Heart left ventricle (tissue), 13 donors: ENCODE measurements around the gene TSPAN14.

ENCODE experiments used
- POLR2A ChIP-seq, 2 donors: fragments of 450-650 bp; IDR thresholded peaks; one replicate each; pipeline ENCODE4 v1.6.1; 2017; ENCODE audit warnings: antibody characterized with exemption in 2 of 2, mild to moderate bottlenecking in 2 of 2, moderate library complexity in 2 of 2
- TF ChIP-seq, protein P1 (sequence below), 12 donors: fragments of 200-600 bp; sonication (generic) in 4 of 12; IDR thresholded peaks; one replicate each; pipeline versions ENCODE4 v1.5.0 to v1.8.0; 2018 to 2022; ENCODE audit warnings: antibody characterized with exemption in 12 of 12, mild to moderate bottlenecking in 5 of 12
- donor health status: ischemic (EF 13 %, LVEDD 7.1; RV severe dilation, severe dysfunction).
- donor health status: DM: no; HTN: yes; CAD: no.
- donor health status: DM: no; HTN: no; CAD: no.
- donor health status: ischemic (EF 25% LVEDD 6.9; RV normal size, moderate dysfunction).
- donor health status: ischemic (EF 25% LVEDD 5.7; RV mildly dilated, moderate dysfunction).
- donor health status: ischemic (EF 35%, LVEDD 5.7; RV mildly dilated, moderate dysfunction).
- donor health status: nonischemic (EF 11% LVEDD 7.7; RV severe dilation, severe dysfunction).
- donor health status: DM: yes; HTN: yes; CAD: no.
- donor health status: PGD.
- donor health status: ischemic (EF 29% LVEDD 5.4; RV normal size, mild dysfunction).
- donor health status: nonischemic (EF 23%, LVEDD 6.1; RV moderate dilation, normal function).

DNA sequence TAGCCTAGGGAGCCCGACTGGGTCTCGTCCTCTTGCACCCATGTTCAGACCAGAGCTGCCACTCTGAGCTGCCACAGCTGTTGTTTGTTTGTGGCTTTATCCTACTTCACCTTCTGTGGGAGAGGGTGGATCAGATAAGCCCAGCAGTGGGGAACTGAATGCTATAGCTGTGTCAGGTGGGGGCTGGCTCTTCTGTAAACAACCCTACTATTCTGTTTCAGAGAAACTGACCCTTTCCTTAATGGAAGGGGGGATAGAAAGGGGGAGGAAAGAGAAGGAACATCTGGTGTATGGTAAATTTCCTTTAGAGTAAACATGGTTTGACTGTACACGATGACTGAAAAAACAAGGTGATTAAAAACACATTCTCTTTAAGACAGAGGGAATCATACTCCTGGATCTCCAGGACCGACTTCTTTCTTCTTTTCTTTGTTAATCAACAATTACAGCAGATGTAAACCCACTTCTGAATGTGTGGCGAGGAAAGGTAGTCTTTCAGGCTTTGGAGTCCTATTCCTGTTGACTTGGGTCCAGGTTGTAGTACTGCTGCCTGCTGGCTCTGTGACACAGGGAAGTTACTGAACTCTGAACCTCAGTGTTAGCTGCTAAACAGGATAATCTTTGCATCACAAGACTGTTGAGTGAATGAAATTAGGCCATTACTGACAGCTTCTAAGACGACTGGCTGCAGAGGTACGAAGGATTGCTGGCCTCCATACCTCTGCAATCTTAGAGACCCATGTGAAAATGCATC is 39.8 kb upstream of the TSPAN14 start:
- TF ChIP-seq, protein P1, sequence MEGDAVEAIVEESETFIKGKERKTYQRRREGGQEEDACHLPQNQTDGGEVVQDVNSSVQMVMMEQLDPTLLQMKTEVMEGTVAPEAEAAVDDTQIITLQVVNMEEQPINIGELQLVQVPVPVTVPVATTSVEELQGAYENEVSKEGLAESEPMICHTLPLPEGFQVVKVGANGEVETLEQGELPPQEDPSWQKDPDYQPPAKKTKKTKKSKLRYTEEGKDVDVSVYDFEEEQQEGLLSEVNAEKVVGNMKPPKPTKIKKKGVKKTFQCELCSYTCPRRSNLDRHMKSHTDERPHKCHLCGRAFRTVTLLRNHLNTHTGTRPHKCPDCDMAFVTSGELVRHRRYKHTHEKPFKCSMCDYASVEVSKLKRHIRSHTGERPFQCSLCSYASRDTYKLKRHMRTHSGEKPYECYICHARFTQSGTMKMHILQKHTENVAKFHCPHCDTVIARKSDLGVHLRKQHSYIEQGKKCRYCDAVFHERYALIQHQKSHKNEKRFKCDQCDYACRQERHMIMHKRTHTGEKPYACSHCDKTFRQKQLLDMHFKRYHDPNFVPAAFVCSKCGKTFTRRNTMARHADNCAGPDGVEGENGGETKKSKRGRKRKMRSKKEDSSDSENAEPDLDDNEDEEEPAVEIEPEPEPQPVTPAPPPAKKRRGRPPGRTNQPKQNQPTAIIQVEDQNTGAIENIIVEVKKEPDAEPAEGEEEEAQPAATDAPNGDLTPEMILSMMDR (IDR thresholded peaks at IDR 0.05): no peak
- no peak for TF ChIP-seq POLR2A (IDR thresholded peaks at IDR 0.05)
